ENCODE measurements around the gene DYNC2H1. TPM values are rescaled to one million over a fixed set of nuclear protein-coding genes. Genes with fewer than 3 reads are reported as not detected.

Gene DYNC2H1
- total RNA-seq, 1 donor from 2014 or later, result 7.1 TPM

- Histone ChIP-seq H3K4me1 (no peaks in the 10 kb centered on the region), H3K36me3 (peaks cover 0 to 3% of the 10 kb centered on the region in 2 donors), H3K4me3 (no peak overlapping the region), H3K9me3 (no peaks in the 10 kb centered on the region), H3K27me3 (no peaks in the 10 kb centered on the region), H3K27ac (no peak overlapping the region)
- intact Hi-C loops (cut with DNase I), result no loop called here
- no peak for DNase-seq (ENCODE audit: low spot score in 2 of 2)
- TF ChIP-seq, protein P1, sequence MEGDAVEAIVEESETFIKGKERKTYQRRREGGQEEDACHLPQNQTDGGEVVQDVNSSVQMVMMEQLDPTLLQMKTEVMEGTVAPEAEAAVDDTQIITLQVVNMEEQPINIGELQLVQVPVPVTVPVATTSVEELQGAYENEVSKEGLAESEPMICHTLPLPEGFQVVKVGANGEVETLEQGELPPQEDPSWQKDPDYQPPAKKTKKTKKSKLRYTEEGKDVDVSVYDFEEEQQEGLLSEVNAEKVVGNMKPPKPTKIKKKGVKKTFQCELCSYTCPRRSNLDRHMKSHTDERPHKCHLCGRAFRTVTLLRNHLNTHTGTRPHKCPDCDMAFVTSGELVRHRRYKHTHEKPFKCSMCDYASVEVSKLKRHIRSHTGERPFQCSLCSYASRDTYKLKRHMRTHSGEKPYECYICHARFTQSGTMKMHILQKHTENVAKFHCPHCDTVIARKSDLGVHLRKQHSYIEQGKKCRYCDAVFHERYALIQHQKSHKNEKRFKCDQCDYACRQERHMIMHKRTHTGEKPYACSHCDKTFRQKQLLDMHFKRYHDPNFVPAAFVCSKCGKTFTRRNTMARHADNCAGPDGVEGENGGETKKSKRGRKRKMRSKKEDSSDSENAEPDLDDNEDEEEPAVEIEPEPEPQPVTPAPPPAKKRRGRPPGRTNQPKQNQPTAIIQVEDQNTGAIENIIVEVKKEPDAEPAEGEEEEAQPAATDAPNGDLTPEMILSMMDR (IDR thresholded peaks at IDR 0.05), result no peak
Measured at GRCh38 chr11:103220133-103220532, 110.9 kb downstream of the DYNC2H1 start.

GRCh38 chr11:103222806-103223205 is 113.6 kb downstream of the DYNC2H1 start:
- DNase-seq (ENCODE audit: low spot score in 2 of 2), result no peak
- peaks cover 0 to 3% of the 10 kb centered on the region in 2 donors for H3K36me3 ChIP-seq
- H3K27ac ChIP-seq, result no peak overlapping the region
- no peaks in the 10 kb centered on the region for H3K27me3 ChIP-seq
- TF ChIP-seq, protein P1 (IDR thresholded peaks at IDR 0.05), result no peak
- intact Hi-C loops (cut with DNase I), result no loop called here
- no peaks in the 10 kb centered on the region for H3K9me3 ChIP-seq
- H3K4me1 ChIP-seq, result no peaks in the 10 kb centered on the region
- no peak overlapping the region for H3K4me3 ChIP-seq

GRCh38 chr11:103228807-103229206 is 119.6 kb downstream of the DYNC2H1 start:
- TF ChIP-seq, protein P1 (IDR thresholded peaks at IDR 0.05), result no peak
- Histone ChIP-seq H3K36me3 (peaks cover 0 to 2% of the 10 kb centered on the region in 2 donors), H3K4me3 (no peak overlapping the region), H3K27me3 (no peaks in the 10 kb centered on the region), H3K27ac (no peak overlapping the region), H3K9me3 (no peaks in the 10 kb centered on the region), H3K4me1 (no peaks in the 10 kb centered on the region)
- DNase-seq (ENCODE audit: low spot score in 2 of 2), result no peak
- intact Hi-C loops (cut with DNase I), result no loop called here

DNA sequence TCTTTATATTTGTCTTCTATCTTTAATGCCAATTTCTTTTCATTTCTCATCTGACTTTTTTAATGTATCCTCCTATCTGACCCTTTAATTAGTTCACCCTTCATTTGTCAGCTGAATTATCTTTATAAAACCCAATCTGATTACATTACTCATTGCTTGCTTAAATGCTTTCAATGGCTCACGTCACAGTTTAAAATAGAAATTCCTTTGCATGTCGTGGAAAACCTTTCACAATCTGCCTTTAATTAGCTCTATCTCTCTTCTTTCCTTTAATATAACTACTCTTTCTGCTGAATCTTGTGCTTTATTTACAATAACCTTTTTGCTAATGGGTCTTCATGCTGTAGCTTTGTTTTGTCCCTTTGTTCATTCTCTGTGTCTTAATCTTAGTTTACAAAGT is 125.7 kb downstream of the DYNC2H1 start:
- H3K27me3 ChIP-seq, result no peaks in the 10 kb centered on the region
- H3K36me3 ChIP-seq, result peaks cover 0 to 12% of the 10 kb centered on the region in 2 donors
- H3K9me3 ChIP-seq, result no peaks in the 10 kb centered on the region
- H3K4me1 ChIP-seq, result no peaks in the 10 kb centered on the region
- H3K27ac ChIP-seq, result no peak overlapping the region
- H3K4me3 ChIP-seq, result no peak overlapping the region
- TF ChIP-seq, protein P1 (IDR thresholded peaks at IDR 0.05), result no peak
- intact Hi-C loops (cut with DNase I), result no loop called here
- no peak for DNase-seq (ENCODE audit: low spot score in 2 of 2)

- H3K27ac ChIP-seq, result no peak overlapping the region
- H3K4me3 ChIP-seq, result no peak overlapping the region
- H3K9me3 ChIP-seq, result no peaks in the 10 kb centered on the region
- H3K4me1 ChIP-seq, result no peaks in the 10 kb centered on the region
- DNase-seq (ENCODE audit: low spot score in 2 of 2), result no peak
- H3K27me3 ChIP-seq, result no peaks in the 10 kb centered on the region
- intact Hi-C loops (cut with DNase I), result no loop called here
- H3K36me3 ChIP-seq, result peaks cover 8 to 20% of the 10 kb centered on the region in 2 donors
- TF ChIP-seq, protein P1 (IDR thresholded peaks at IDR 0.05), result no peak
Measured at GRCh38 chr11:103241574-103241973, 132.3 kb downstream of the DYNC2H1 start.

DNA sequence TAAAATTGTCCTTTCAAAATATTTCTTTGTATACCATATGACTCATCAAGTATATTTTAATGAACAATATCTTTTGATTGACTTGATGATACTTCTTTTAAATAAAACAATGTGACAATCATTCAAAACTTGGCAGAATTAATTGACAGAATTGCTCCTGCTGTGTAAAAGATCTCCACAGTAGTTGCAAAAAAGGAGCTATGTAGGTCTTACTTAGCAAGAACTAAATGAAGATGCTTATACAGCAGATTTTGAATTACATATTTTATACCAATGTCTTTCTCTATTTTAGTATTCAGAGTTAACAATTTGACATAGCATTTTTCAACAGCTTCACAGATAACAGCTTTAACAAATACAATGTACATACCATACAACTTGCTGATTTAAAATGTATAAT is 144.9 kb downstream of the DYNC2H1 start:
- Histone ChIP-seq H3K27ac (no peak overlapping the region), H3K4me3 (no peak overlapping the region), H3K36me3 (peaks cover 5 to 21% of the 10 kb centered on the region in 2 donors), H3K9me3 (no peaks in the 10 kb centered on the region), H3K27me3 (no peaks in the 10 kb centered on the region), H3K4me1 (no peaks in the 10 kb centered on the region)
- TF ChIP-seq, protein P1 (IDR thresholded peaks at IDR 0.05), result no peak
- no peak for DNase-seq (ENCODE audit: low spot score in 2 of 2)
- intact Hi-C loops (cut with DNase I), result no loop called here

All from ascending aorta (tissue), 2 donors.